OCI-LY7 (cell line): ENCODE results near the gene GPR146. TPM values are rescaled to one million over a fixed set of nuclear protein-coding genes. Genes with fewer than 3 reads are reported as not detected.

Experiments
- BruUV-seq: library from RNA; stranded (reverse); fragments of 400-500 nt; replicated peaks from 2 replicates; lab custom pipeline; 2021; lab: Mats Ljungman, UMichigan
- CTCF ChIA-PET: fragments of 300-600 bp; sonication (Branson Sonifier 250); formaldehyde crosslinking; loops from one replicate; lab custom pipeline; 2022; ENCODE audit warnings: antibody characterized with exemption; ENCODE audit not compliant: unreplicated experiment; lab: Charles Lee
- POLR2A ChIA-PET: fragments of 300-600 bp; sonication (Branson Sonifier 250); formaldehyde crosslinking; loops from one replicate; lab custom pipeline; 2022; ENCODE audit warnings: antibody characterized with exemption; lab: Charles Lee
- DNase-seq: peaks from one replicate; pipeline ENCODE4 v3.0.0-alpha.2; 2015; ENCODE audit warnings: low spot score
- H2AFZ ChIP-seq: fragments of 200-600 bp; sonication (generic), shearing (Covaris generic); 2 replicates; pipeline ENCODE4 v1.6.1; 2014; ENCODE audit warnings: mild to moderate bottlenecking, antibody characterized with exemption, low read length, moderate library complexity
- H3K27ac ChIP-seq: fragments of 200-600 bp; sonication (generic); 2 replicates; pipeline ENCODE4 v1.5.1; 2014; ENCODE audit warnings: mixed run types, low read depth, mild to moderate bottlenecking, moderate library complexity, low read length, inconsistent platforms; ENCODE audit not compliant: poor library complexity, severe bottlenecking
- H3K36me3 ChIP-seq: fragments of 200-600 bp; sonication (generic); 2 replicates; pipeline ENCODE4 v1.6.1; 2014; ENCODE audit warnings: mild to moderate bottlenecking, antibody characterized with exemption, low read length, moderate library complexity, mixed read lengths; ENCODE audit not compliant: insufficient read depth
- H3K4me1 ChIP-seq: fragments of 200-600 bp; sonication (generic); 2 replicates; pipeline ENCODE4 v1.5.1; 2014; ENCODE audit warnings: mild to moderate bottlenecking, low read length; ENCODE audit not compliant: insufficient read depth, poor library complexity, severe bottlenecking
- H3K4me2 ChIP-seq: fragments of 200-600 bp; sonication (generic); 2 replicates; pipeline ENCODE4 v1.6.1; 2014; ENCODE audit warnings: mild to moderate bottlenecking, low read length
- H3K4me3 ChIP-seq: fragments of 200-600 bp; sonication (generic); 2 replicates; pipeline ENCODE4 v1.5.1; 2014; ENCODE audit warnings: mild to moderate bottlenecking, low read depth, low read length; ENCODE audit not compliant: poor library complexity, severe bottlenecking
- H3K79me2 ChIP-seq: fragments of 200-600 bp; sonication (generic); 2 replicates; pipeline ENCODE4 v1.6.1; 2016; ENCODE audit warnings: low read depth, mild to moderate bottlenecking, low read length, moderate library complexity, mixed read lengths; ENCODE audit not compliant: insufficient read depth
- H3K9me2 ChIP-seq: fragments of 200-600 bp; sonication (generic); 2 replicates; pipeline ENCODE4 v1.6.1; 2016; ENCODE audit warnings: mild to moderate bottlenecking, low read length, mixed read lengths; ENCODE audit not compliant: insufficient read depth
- H3K9me3 ChIP-seq: fragments of 200-600 bp; sonication (generic); 2 replicates; pipeline ENCODE4 v1.6.1; 2014; ENCODE audit warnings: mild to moderate bottlenecking, mixed run types, low read length, mixed read lengths
- H4K20me1 ChIP-seq: fragments of 200-600 bp; sonication (generic); 2 replicates; pipeline ENCODE4 v1.6.1; 2014; ENCODE audit warnings: mild to moderate bottlenecking, antibody characterized with exemption, low read length, moderate library complexity, mixed read lengths; ENCODE audit not compliant: insufficient read depth
- EZH2phosphoT487 ChIP-seq: fragments of 200-600 bp; sonication (generic); IDR thresholded peaks from 2 replicates; pipeline ENCODE4 v1.6.1; 2018; ENCODE audit warnings: low read depth, borderline replicate concordance, mild to moderate bottlenecking, mixed run types, antibody characterized with exemption, low read length, moderate library complexity, mixed read lengths
- intact Hi-C: fragments of 100-400 bp; cut with micrococcal nuclease; formaldehyde crosslinking; loops from one replicate; pipeline ENCODE4 v1.10.0; 2022; ENCODE audit not compliant: unreplicated experiment
- total RNA-seq, 2 experiments: library from RNA; depleted of rRNA in 1 of 2; stranded (reverse); fragments of >200 nt in 1 of 2; shearing (Covaris generic) in 1 of 2; gene quantifications; 2 replicates each; pipeline ENCODE4 v1.2.3, GENCODE V29; 2014 to 2022
- TF ChIP-seq, protein P1 (sequence below): fragments of 200-600 bp; sonication (generic); conservative IDR thresholded peaks from 2 replicates; pipeline ENCODE4 v1.5.1; 2014; ENCODE audit warnings: mild to moderate bottlenecking, antibody characterized with exemption, low read length, moderate library complexity, mixed read lengths

GPR146 gene
- total RNA-seq, 2 experiments from 2014 or later: 0.95 to 3.3 TPM

DNA sequence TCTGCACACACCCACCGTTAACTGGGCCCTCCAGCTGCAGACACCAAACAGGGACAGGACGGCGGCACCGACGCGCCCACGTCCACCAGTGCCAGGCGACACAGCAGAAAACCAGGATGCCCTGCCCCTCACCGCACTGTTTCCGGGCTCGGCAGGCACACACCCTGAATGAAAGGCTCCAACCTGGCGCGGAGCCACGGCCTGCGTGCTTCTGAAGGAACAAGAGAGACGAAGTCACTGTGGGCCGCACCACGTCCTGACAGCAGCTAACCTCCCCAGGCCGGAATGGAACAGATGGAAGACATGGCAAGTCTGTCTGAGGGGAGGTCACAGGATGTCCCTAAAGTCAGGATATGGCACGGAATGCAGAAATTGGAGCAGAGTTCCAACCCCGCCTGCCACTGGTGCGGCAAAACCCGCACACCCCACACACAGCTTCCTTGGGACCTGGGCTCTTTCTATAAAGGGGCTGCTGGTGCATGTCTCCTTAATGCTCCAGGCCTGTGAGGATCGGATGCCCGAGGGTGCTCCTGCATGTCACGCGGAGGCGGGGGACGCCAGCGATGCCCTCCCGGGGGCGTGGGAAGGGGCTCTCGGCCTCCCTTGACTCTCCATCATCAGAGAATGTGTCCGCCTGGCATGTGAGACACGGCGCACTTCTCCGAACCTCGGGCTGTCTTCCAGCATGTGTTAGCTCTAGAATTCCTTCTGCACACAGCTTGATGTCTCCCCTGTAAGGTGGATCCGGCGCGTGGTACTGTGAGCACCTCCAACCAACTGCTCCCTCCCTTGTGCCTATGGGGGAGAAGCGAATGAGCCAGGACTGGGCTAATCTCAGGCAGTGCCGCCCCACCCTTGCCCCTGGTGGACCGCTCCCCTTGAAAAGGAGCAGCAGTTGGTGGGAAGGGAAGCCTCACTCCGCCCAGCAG lies 39.6 kb downstream of the GPR146 start:
- no peak for DNase-seq
- TF ChIP-seq EZH2phosphoT487: no peak
- TF ChIP-seq, protein P1, sequence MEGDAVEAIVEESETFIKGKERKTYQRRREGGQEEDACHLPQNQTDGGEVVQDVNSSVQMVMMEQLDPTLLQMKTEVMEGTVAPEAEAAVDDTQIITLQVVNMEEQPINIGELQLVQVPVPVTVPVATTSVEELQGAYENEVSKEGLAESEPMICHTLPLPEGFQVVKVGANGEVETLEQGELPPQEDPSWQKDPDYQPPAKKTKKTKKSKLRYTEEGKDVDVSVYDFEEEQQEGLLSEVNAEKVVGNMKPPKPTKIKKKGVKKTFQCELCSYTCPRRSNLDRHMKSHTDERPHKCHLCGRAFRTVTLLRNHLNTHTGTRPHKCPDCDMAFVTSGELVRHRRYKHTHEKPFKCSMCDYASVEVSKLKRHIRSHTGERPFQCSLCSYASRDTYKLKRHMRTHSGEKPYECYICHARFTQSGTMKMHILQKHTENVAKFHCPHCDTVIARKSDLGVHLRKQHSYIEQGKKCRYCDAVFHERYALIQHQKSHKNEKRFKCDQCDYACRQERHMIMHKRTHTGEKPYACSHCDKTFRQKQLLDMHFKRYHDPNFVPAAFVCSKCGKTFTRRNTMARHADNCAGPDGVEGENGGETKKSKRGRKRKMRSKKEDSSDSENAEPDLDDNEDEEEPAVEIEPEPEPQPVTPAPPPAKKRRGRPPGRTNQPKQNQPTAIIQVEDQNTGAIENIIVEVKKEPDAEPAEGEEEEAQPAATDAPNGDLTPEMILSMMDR: no peak
- peaks cover 19% of the 10 kb centered on the region for H3K79me2 ChIP-seq
- no peaks in the 10 kb centered on the region for H3K9me2 ChIP-seq
- no peaks in the 10 kb centered on the region for H3K9me3 ChIP-seq
- H3K4me1 ChIP-seq: peaks cover 46% of the 10 kb centered on the region
- H4K20me1 ChIP-seq: no peaks in the 10 kb centered on the region; the same call in 1 of the 2 replicates
- POLR2A ChIA-PET: interaction anchor here (0.5 to 2.4 kb wide), 2 partner anchors 55 to 94 kb away, joined by 3 to 13 read pairs; a partner anchor contains a TSS
- H3K36me3 ChIP-seq: peaks cover 10% of the 10 kb centered on the region
- H3K4me3 ChIP-seq: no peak overlapping the region
- H3K4me2 ChIP-seq: no peak overlapping the region
- H2AFZ ChIP-seq: no peak overlapping the region
- H3K27ac ChIP-seq: no peak overlapping the region
- CTCF ChIA-PET: interaction anchor here (0.6 kb wide), 1 partner anchor 58 kb away, joined by 4 read pairs; no protein-coding TSS in a partner anchor
- intact Hi-C loops: no loop called here
- BruUV-seq: no TSS peak

- Histone ChIP-seq H3K36me3 (peaks cover 19% of the 10 kb centered on the region), H2AFZ (no peak overlapping the region), H3K4me1 (peaks cover 49% of the 10 kb centered on the region), H3K9me2 (no peaks in the 10 kb centered on the region), H3K4me2 (peak overlapping the region; percentile 99), H3K4me3 (peak overlapping the region; percentile 76), H3K9me3 (no peaks in the 10 kb centered on the region), H3K79me2 (peaks cover 28% of the 10 kb centered on the region), H4K20me1 (no peaks in the 10 kb centered on the region), H3K27ac (peak overlapping the region; percentile 91)
- BruUV-seq: no TSS peak
- ChIA-PET POLR2A (interaction anchor here (1.0 to 2.7 kb wide), 8 partner anchors 10 to 61 kb away, joined by 3 to 13 read pairs (median 6); a partner anchor contains a TSS), CTCF (interaction anchor here (1.2 to 1.4 kb wide), 3 partner anchors 18 to 63 kb away, joined by 3 to 6 read pairs (median 4); a partner anchor contains a TSS)
- intact Hi-C loops: loop anchor here (5.0 kb wide), 1 partner anchor 67 kb away; no protein-coding TSS in a partner anchor
- TF ChIP-seq EZH2phosphoT487: no peak
- TF ChIP-seq, protein P1: no peak
- DNase-seq: peak; percentile 44
Observed at GRCh38 chr7:1085266-1085665, 40.9 kb downstream of the GPR146 start.
